Endothelial cell of umbilical vein (primary cell): Measurements from ENCODE around the gene ACOT13. TPM values are rescaled to one million over a fixed set of nuclear protein-coding genes. Genes with fewer than 3 reads are reported as not detected.
A peak's percentile ranks its signal among the peaks of the same experiment; 100 is the strongest.
"Not testable (repeated sequence)": the region's sequence is repeated elsewhere in the genome, so short reads cannot be mapped to it uniquely, and the experiment has no call there.

Source experiments
- BruUV-seq: library from RNA; stranded (reverse); fragments of 400-500 nt; replicated peaks from 2 replicates; lab custom pipeline; 2021; lab: Mats Ljungman, UMichigan
- CTCF ChIA-PET: fragments of 300-600, 350-600 bp; sonication (Branson Sonifier 250); formaldehyde crosslinking; loops from one replicate; lab custom pipeline; 2021; ENCODE audit warnings: antibody characterized with exemption, inconsistent platforms; lab: Charles Lee
- POLR2A ChIA-PET: fragments of 300-600, 350-600 bp; sonication (Branson Sonifier 250); formaldehyde crosslinking; loops from one replicate; lab custom pipeline; 2021; ENCODE audit warnings: antibody characterized with exemption, inconsistent platforms; lab: Charles Lee
- DNase-seq: peaks from one replicate; pipeline ENCODE4 v3.0.0-alpha.2; 2011; ENCODE audit warnings: low read depth, low spot score
- FAIRE-seq: peaks from 2 replicates; lab custom pipeline; 2011; peaks lifted over from hg19 to GRCh38; lab: Jason Lieb, UNC
- H2AFZ ChIP-seq: 2 replicates; pipeline ENCODE4 v1.6.0; 2012; ENCODE audit warnings: low read depth, low read length, control low read depth, inconsistent platforms
- H3K27ac ChIP-seq: 2 replicates; pipeline ENCODE4 v1.5.1; 2011; ENCODE audit warnings: low read depth, mild to moderate bottlenecking, control low read depth, low read length, moderate library complexity; ENCODE audit not compliant: insufficient read depth
- H3K27me3 ChIP-seq, 2 experiments: 2 replicates each; pipeline versions ENCODE4 v1.6.0 to v1.6.1; 2011; ENCODE audit warnings: low read length in 2 of 2, mixed read lengths in 1 of 2; ENCODE audit not compliant: control insufficient read depth in 2 of 2, insufficient read depth in 2 of 2
- H3K36me3 ChIP-seq, 2 experiments: 2 replicates in 1 of 2; 3 replicates in 1 of 2; pipeline ENCODE4 v1.5.1; 2011; ENCODE audit warnings: low read length in 2 of 2, mild to moderate bottlenecking in 1 of 2, moderate library complexity in 1 of 2; ENCODE audit not compliant: control insufficient read depth in 2 of 2, insufficient read depth in 2 of 2; ENCODE audit errors: extremely low read depth in 1 of 2
- H3K4me1 ChIP-seq: 3 replicates; pipeline ENCODE4 v1.5.1; 2011; ENCODE audit warnings: mild to moderate bottlenecking, low read length; ENCODE audit not compliant: control insufficient read depth, insufficient read depth; ENCODE audit errors: extremely low read depth
- H3K4me2 ChIP-seq: 2 replicates; pipeline ENCODE4 v1.6.1; 2011; ENCODE audit warnings: low read length, control low read depth, mixed read lengths; ENCODE audit not compliant: insufficient read depth
- H3K4me3 ChIP-seq, 3 experiments: fragments of 200-600 bp in 1 of 3; sonication (generic), shearing (Covaris generic) in 1 of 3; replicated peaks in 1 of 3; 2 replicates each; pipeline ENCODE4 v1.5.1; 2011 to 2016; ENCODE audit warnings: control low read depth in 3 of 3, low read length in 3 of 3, mild to moderate bottlenecking in 2 of 3, inconsistent platforms in 1 of 3, low read depth in 1 of 3, moderate library complexity in 1 of 3; ENCODE audit not compliant: insufficient read depth in 1 of 3
- H3K79me2 ChIP-seq: 2 replicates; pipeline ENCODE4 v1.6.0; 2012; ENCODE audit warnings: low read length, inconsistent platforms; ENCODE audit not compliant: control insufficient read depth, insufficient read depth
- H3K9ac ChIP-seq: replicated peaks from 2 replicates; pipeline ENCODE3; 2011; ENCODE audit warnings: low read length, control low read depth; ENCODE audit not compliant: insufficient read depth; ENCODE audit errors: extremely low read depth
- H3K9me1 ChIP-seq: replicated peaks from 3 replicates; pipeline ENCODE4 v1.6.0; 2011; ENCODE audit warnings: mild to moderate bottlenecking, low read length; ENCODE audit not compliant: control insufficient read depth, insufficient read depth; ENCODE audit errors: extremely low read depth
- H3K9me3 ChIP-seq: replicated peaks from 2 replicates; pipeline ENCODE4 v1.5.1; 2012; ENCODE audit warnings: low read length, inconsistent platforms; ENCODE audit not compliant: control insufficient read depth, insufficient read depth
- H4K20me1 ChIP-seq: replicated peaks from 2 replicates; pipeline ENCODE3; 2011; ENCODE audit warnings: mild to moderate bottlenecking, low read length; ENCODE audit not compliant: control insufficient read depth, insufficient read depth; ENCODE audit errors: extremely low read depth
- EZH2 ChIP-seq: IDR thresholded peaks from 2 replicates; pipeline ENCODE4 v1.6.1; 2012; ENCODE audit warnings: borderline replicate concordance, low read depth, mild to moderate bottlenecking, moderate library complexity, low read length, inconsistent platforms; ENCODE audit not compliant: severe bottlenecking
- FOS ChIP-seq: IDR thresholded peaks from 2 replicates; pipeline ENCODE4 v1.6.1; 2011; ENCODE audit warnings: mild to moderate bottlenecking, low read length, moderate library complexity, borderline replicate concordance; ENCODE audit not compliant: insufficient read depth
- GATA2 ChIP-seq: IDR thresholded peaks from 2 replicates; pipeline ENCODE4 v1.7.0; 2011; ENCODE audit warnings: low read depth, mild to moderate bottlenecking, moderate library complexity, mixed read lengths, low read length; ENCODE audit not compliant: insufficient read length, insufficient read depth
- JUN ChIP-seq: IDR thresholded peaks from 2 replicates; pipeline ENCODE4 v1.6.1; 2011; ENCODE audit warnings: borderline replicate concordance, low read depth; ENCODE audit not compliant: insufficient read length, insufficient read depth
- MYC ChIP-seq: IDR thresholded peaks from one replicate; pipeline ENCODE4 v1.6.1; 2011; ENCODE audit warnings: mild to moderate bottlenecking, low read depth, low read length
- POLR2A ChIP-seq: IDR thresholded peaks from 2 replicates; pipeline ENCODE4 v1.6.1; 2012; ENCODE audit warnings: low read depth, mild to moderate bottlenecking, control low read depth, low read length
- POLR2AphosphoS5 ChIP-seq: IDR thresholded peaks from 2 replicates; pipeline ENCODE4 v1.6.1; 2012; ENCODE audit warnings: low read depth, mild to moderate bottlenecking, control low read depth, low read length, moderate library complexity; ENCODE audit not compliant: insufficient read depth
- dilution Hi-C: fragments of 300-500 bp; cut with MboI; formaldehyde crosslinking; loops from one replicate; pipeline ENCODE4 v1.15.0; 2019; ENCODE audit warnings: low sequenced_read_pairs; ENCODE audit not compliant: extremely low pct_ligation_motif_present
- intact Hi-C: fragments of 100-400 bp; cut with micrococcal nuclease; formaldehyde crosslinking; loops from one replicate; pipeline ENCODE4 v1.10.0; 2022
- polyA plus RNA-seq, 4 experiments: library from polyadenylated mRNA; depleted of rRNA in 3 of 4; stranded (reverse) in 3 of 4; unstranded in 1 of 4; fragments of >200 nt; gene quantifications; 2 replicates each; pipeline versions ENCODE4 v1.2.1 to v1.2.3, GENCODE V29; 2011 to 2012; ENCODE audit warnings: missing spikeins in 1 of 4
- total RNA-seq: library from RNA; stranded (reverse); gene quantifications from 2 replicates; pipeline ENCODE4 v1.2.3, GENCODE V29; 2021
- TF ChIP-seq, protein P1 (sequence below), 2 donors: IDR thresholded peaks; 1 replicate in 1 of 2; 2 replicates in 1 of 2; pipeline ENCODE4 v1.5.1; 2011; ENCODE audit warnings: low read length in 2 of 2, mild to moderate bottlenecking in 2 of 2, moderate library complexity in 2 of 2, control low read depth in 1 of 2, inconsistent platforms in 1 of 2, low read depth in 1 of 2; ENCODE audit not compliant: insufficient read depth in 1 of 2; ENCODE audit errors: extremely low read depth in 1 of 2
- TF ChIP-seq, protein P2 (sequence below): IDR thresholded peaks from 2 replicates; pipeline ENCODE4 v1.6.1; 2011; ENCODE audit not compliant: insufficient read depth, insufficient read length

The ACOT13 gene
- total and polyA plus RNA-seq, 2 donors (not counting 3 experiments of a cell fraction or from before 2014, with no cell fraction given), result 7.7 to 24.1 TPM

DNA sequence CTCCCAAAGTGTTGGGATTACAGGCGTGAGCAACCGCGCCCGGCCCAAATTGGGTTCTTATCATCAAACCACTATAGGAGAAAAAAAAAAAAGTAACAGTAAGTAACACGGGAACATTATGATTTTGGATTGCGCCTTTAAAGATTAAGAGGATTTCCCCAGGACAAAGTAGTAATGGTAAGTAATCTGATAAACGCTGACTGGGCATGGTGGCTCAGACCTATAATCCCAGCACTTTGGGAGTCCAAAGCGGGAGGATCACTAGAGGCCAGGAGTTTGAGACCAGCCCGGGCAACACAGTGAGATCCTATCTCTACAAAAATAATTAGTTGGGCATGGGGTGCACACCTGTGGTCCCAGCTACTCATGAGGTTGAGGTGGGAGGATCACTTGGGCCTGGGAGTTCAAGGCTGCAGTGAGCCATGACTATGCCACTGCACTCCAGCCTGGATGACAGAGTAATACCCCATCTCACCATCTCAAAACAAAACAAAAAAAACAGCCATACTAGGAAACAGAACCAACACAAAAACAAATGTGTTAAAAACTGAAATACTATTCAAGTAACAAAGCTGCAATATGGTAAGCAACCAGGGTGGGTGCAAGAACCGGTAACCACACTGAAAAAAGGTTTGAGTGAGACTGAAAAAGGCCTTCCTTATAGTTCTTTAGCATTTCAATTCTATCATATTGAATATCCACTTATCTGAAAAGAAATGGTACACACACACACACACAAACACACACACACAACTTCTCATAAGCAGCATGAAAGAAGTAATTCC, 43.8 kb downstream of the ACOT13 start:
- Histone ChIP-seq H4K20me1 (peaks cover 17% of the 10 kb centered on the region), H3K9me3 (no peaks in the 10 kb centered on the region), H3K27me3 (no peaks in the 10 kb centered on the region), H3K79me2 (peaks cover 65% of the 10 kb centered on the region), H3K27ac (no peak overlapping the region), H3K36me3 (peaks cover 45 to 55% of the 10 kb centered on the region in 2 experiments), H3K4me1 (peaks cover 5% of the 10 kb centered on the region), H3K4me3 (no peak overlapping the region), H3K4me2 (no peak overlapping the region), H3K9me1 (no peaks in the 10 kb centered on the region), H3K9ac (no peak overlapping the region), H2AFZ (no peak overlapping the region)
- intact Hi-C loops (loop anchor here (10.0 kb wide), 1 partner anchor 304 kb away; no protein-coding TSS in a partner anchor), dilution Hi-C loops (no loop called here)
- no peak for TF ChIP-seq MYC
- TF ChIP-seq POLR2AphosphoS5, result no peak
- TF ChIP-seq, protein P1, sequence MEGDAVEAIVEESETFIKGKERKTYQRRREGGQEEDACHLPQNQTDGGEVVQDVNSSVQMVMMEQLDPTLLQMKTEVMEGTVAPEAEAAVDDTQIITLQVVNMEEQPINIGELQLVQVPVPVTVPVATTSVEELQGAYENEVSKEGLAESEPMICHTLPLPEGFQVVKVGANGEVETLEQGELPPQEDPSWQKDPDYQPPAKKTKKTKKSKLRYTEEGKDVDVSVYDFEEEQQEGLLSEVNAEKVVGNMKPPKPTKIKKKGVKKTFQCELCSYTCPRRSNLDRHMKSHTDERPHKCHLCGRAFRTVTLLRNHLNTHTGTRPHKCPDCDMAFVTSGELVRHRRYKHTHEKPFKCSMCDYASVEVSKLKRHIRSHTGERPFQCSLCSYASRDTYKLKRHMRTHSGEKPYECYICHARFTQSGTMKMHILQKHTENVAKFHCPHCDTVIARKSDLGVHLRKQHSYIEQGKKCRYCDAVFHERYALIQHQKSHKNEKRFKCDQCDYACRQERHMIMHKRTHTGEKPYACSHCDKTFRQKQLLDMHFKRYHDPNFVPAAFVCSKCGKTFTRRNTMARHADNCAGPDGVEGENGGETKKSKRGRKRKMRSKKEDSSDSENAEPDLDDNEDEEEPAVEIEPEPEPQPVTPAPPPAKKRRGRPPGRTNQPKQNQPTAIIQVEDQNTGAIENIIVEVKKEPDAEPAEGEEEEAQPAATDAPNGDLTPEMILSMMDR (IDR thresholded peaks at IDR 0.05; ENCODE audit: extremely low read depth in 1 of 2, insufficient read depth in 1 of 2, low read depth in 1 of 2, low read length in 2 of 2), result no peak
- TF ChIP-seq EZH2, result no peak
- TF ChIP-seq FOS, result no peak
- TF ChIP-seq, protein P2, sequence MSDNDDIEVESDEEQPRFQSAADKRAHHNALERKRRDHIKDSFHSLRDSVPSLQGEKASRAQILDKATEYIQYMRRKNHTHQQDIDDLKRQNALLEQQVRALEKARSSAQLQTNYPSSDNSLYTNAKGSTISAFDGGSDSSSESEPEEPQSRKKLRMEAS, result no peak
- no peak for TF ChIP-seq POLR2A
- TF ChIP-seq GATA2, result no peak
- no peak for TF ChIP-seq JUN
- ChIA-PET POLR2A (interaction anchor here (0.7 kb wide), 1 partner anchor 9 kb away, joined by 4 read pairs; no protein-coding TSS in a partner anchor), CTCF (interaction anchor here (0.6 to 1.0 kb wide), 4 partner anchors 9 to 898 kb away, joined by 3 to 6 read pairs (median 4); partner anchors contain the start of gene C6orf62)
- no peak for DNase-seq
- FAIRE-seq, result no peak
- no TSS peak for BruUV-seq

DNA sequence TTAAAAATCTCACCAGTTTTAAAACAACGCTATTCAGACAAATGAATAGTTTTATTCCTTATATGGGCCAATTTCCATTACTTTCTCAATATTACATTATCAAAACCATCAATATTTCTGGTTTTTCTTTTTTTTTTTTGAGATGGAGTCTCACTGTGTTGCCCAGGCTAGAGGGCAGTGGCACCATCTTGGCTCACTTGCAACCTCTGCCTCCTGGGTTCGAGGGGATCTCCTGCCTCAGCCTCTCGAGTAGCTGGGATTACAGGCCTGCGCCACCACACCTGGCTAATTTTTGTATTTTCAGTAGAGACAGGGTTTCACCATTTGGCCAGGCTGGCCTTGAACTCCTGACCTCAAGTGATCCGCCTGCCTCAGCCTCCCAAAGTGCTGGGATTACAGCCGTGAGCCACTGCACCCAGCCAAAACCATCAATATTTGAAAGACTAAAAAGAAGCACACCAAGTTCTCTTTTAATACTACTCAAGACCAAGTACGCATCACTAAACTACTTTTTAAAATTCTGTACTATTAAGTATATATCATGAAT, 49.8 kb downstream of the ACOT13 start:
- dilution Hi-C loops, H3K9ac ChIP-seq, H3K27ac ChIP-seq, H3K27me3 ChIP-seq, H3K9me1 ChIP-seq, H2AFZ ChIP-seq, FAIRE-seq, DNase-seq, H3K9me3 ChIP-seq, BruUV-seq: not testable (repeated sequence)
- peak overlapping the region in 1 of 3 experiments; percentile 89 for H3K4me3 ChIP-seq
- POLR2A ChIA-PET, result interaction anchor here (0.8 kb wide), 1 partner anchor 27 kb away, joined by 4 read pairs; no protein-coding TSS in a partner anchor
- H3K36me3 ChIP-seq, result peaks cover 12 to 21% of the 10 kb centered on the region in 2 experiments
- intact Hi-C loops, result loop anchor here (1.0 to 10.0 kb wide), 3 partner anchors 50 to 356 kb away; no protein-coding TSS in a partner anchor
- H3K4me1 ChIP-seq, result peaks cover 35% of the 10 kb centered on the region
- CTCF ChIA-PET, result interaction anchor here (1.0 to 3.5 kb wide), 3 partner anchors 12 to 50 kb away, joined by 3 to 22 read pairs (median 5); no protein-coding TSS in a partner anchor
- peaks cover 28% of the 10 kb centered on the region for H4K20me1 ChIP-seq
- peak overlapping the region; percentile 99 for H3K4me2 ChIP-seq
- peaks cover 87% of the 10 kb centered on the region for H3K79me2 ChIP-seq
